Thymus (tissue), 14 donors: ENCODE data around the gene CCT2. TPM values are rescaled to one million over a fixed set of nuclear protein-coding genes. Genes with fewer than 3 reads are reported as not detected.

Source experiments
- DNase-seq, 9 donors: peaks; one replicate each; pipeline ENCODE4 v3.0.0-alpha.2; 2013; ENCODE audit warnings: low spot score in 9 of 9, low read depth in 6 of 9, missing footprints in 1 of 9
- H3K27ac ChIP-seq, 2 donors: one replicate each; pipeline ENCODE4 v1.5.1; 2013; ENCODE audit warnings: control low read depth in 1 of 2, low read depth in 1 of 2, low read length in 1 of 2, mild to moderate bottlenecking in 1 of 2, moderate library complexity in 1 of 2
- H3K27me3 ChIP-seq, 2 donors: one replicate each; pipeline ENCODE4 v1.5.1; 2013; ENCODE audit warnings: low read length in 1 of 2; ENCODE audit not compliant: control insufficient read depth in 2 of 2, insufficient read depth in 1 of 2
- H3K36me3 ChIP-seq, 2 donors: one replicate each; pipeline ENCODE4 v1.5.1; 2013; ENCODE audit warnings: low read length in 1 of 2, mild to moderate bottlenecking in 1 of 2, moderate library complexity in 1 of 2; ENCODE audit not compliant: control insufficient read depth in 2 of 2, insufficient read depth in 2 of 2
- H3K4me1 ChIP-seq, 2 donors: one replicate each; pipeline ENCODE4 v1.5.1; 2013; ENCODE audit warnings: low read length in 2 of 2; ENCODE audit not compliant: control insufficient read depth in 2 of 2, insufficient read depth in 2 of 2
- H3K4me3 ChIP-seq, 2 donors: one replicate each; pipeline ENCODE4 v1.5.1; 2013; ENCODE audit warnings: low read length in 2 of 2, control low read depth in 1 of 2, mild to moderate bottlenecking in 1 of 2
- H3K9me3 ChIP-seq, 2 donors: one replicate each; pipeline ENCODE4 v1.5.1; 2013; ENCODE audit warnings: low read length in 1 of 2, mild to moderate bottlenecking in 1 of 2; ENCODE audit not compliant: control insufficient read depth in 2 of 2, insufficient read depth in 1 of 2
- WGBS: extraction: QIAGEN DNeasy Blood & Tissue Kit; methylation state at CpG from one replicate; pipeline ENCODE4 v1.1.7; 2013; 5-methylcytosine and 5-hydroxymethylcytosine counted together
- long read RNA-seq, 10 donors: transcript quantifications; one replicate each; lab custom pipeline, GENCODE V29; 2026
- polyA plus RNA-seq: library from polyadenylated mRNA; stranded (reverse); fragments of 200-250 nt; gene quantifications from one replicate; pipeline ENCODE4 v1.2.3, GENCODE V29; 2013
- total RNA-seq: library from RNA; stranded (reverse); fragments of 120-200 nt; gene quantifications from one replicate; pipeline ENCODE4 v1.2.4, GENCODE V29; 2013
- donor health status: healthy.

Gene CCT2
- total RNA-seq (270 TPM), polyA plus RNA-seq (126 TPM)
- long read RNA-seq, donor 1, partial matches to known transcripts, result 0 of 5 reads
- long read RNA-seq, donor 1, other reads (novel, unspliced or antisense), result 0 of 5 reads
- long read RNA-seq, donor 2, result 0 reads
- long read RNA-seq, donor 3, transcript CCT2-211 (2 exons, 567 nt), result minor isoform, 19 of 203 reads
- long read RNA-seq, donor 3, transcript CCT2-201 (16 exons, 2,041 nt), result major isoform, 60 of 203 reads
- long read RNA-seq, donor 3, partial matches to known transcripts, result 113 of 203 reads
- long read RNA-seq, donor 3, other reads (novel, unspliced or antisense), result 0 of 203 reads
- long read RNA-seq, donor 4, transcript CCT2-211 (2 exons, 567 nt), result minor isoform, 9 of 77 reads
- long read RNA-seq, donor 4, transcript CCT2-201 (16 exons, 2,041 nt), result major isoform, 16 of 77 reads
- long read RNA-seq, donor 4, partial matches to known transcripts, result 47 of 77 reads
- long read RNA-seq, donor 4, other reads (novel, unspliced or antisense), result 0 of 77 reads
- long read RNA-seq, donor 5, transcript CCT2-212 (7 exons, 776 nt), result minor isoform, 8 of 283 reads
- long read RNA-seq, donor 5, transcript CCT2-201 (16 exons, 2,041 nt), result major isoform, 68 of 283 reads
- long read RNA-seq, donor 5, transcript CCT2-211 (2 exons, 567 nt), result minor isoform, 26 of 283 reads
- long read RNA-seq, donor 5, transcript CCT2-204 (2 exons, 364 nt), result minor isoform, 6 of 283 reads
- long read RNA-seq, donor 5, partial matches to known transcripts, result 164 of 283 reads
- long read RNA-seq, donor 5, other reads (novel, unspliced or antisense), result 0 of 283 reads
- long read RNA-seq, donor 6, transcript CCT2-201 (16 exons, 2,041 nt), result major isoform, 30 of 43 reads
- long read RNA-seq, donor 6, partial matches to known transcripts, result 6 of 43 reads
- long read RNA-seq, donor 6, other reads (novel, unspliced or antisense), result 0 of 43 reads
- long read RNA-seq, donor 7, transcript CCT2-201 (16 exons, 2,041 nt), result major isoform, 54 of 149 reads
- long read RNA-seq, donor 7, transcript CCT2-211 (2 exons, 567 nt), result minor isoform, 17 of 149 reads
- long read RNA-seq, donor 7, partial matches to known transcripts, result 68 of 149 reads
- long read RNA-seq, donor 7, other reads (novel, unspliced or antisense), result 0 of 149 reads
- long read RNA-seq, donor 8, transcript CCT2-201 (16 exons, 2,041 nt), result major isoform, 17 of 28 reads
- long read RNA-seq, donor 8, partial matches to known transcripts, result 7 of 28 reads
- long read RNA-seq, donor 8, other reads (novel, unspliced or antisense), result 0 of 28 reads
- long read RNA-seq, donor 9, transcript CCT2-211 (2 exons, 567 nt), result minor isoform, 6 of 76 reads
- long read RNA-seq, donor 9, transcript CCT2-201 (16 exons, 2,041 nt), result major isoform, 32 of 76 reads
- long read RNA-seq, donor 9, partial matches to known transcripts, result 36 of 76 reads
- long read RNA-seq, donor 9, other reads (novel, unspliced or antisense), result 0 of 76 reads
- long read RNA-seq, donor 10, transcript CCT2-211 (2 exons, 567 nt), result minor isoform, 9 of 73 reads
- long read RNA-seq, donor 10, transcript CCT2-201 (16 exons, 2,041 nt), result major isoform, 34 of 73 reads
- long read RNA-seq, donor 10, partial matches to known transcripts, result 27 of 73 reads
- long read RNA-seq, donor 10, other reads (novel, unspliced or antisense), result 0 of 73 reads

GRCh38 chr12:69585189-69586062 lies at the start of gene CCT2:
Gene CCT2 (plus strand): TSS chr12:69585459. CDS start chr12:69585522, 63 bp downstream.
- under 1% methylated on average over 63 of the region's 63 CpGs for WGBS
- H3K27ac ChIP-seq, result peak within 1 kb of the TSS; percentile 96 to 98

GRCh38 chr12:69540987-69541386 lies 44.3 kb upstream of the CCT2 start:
- Histone ChIP-seq H3K9me3 (peaks cover 0 to 3% of the 10 kb centered on the region in 2 donors), H3K27me3 (no peaks in the 10 kb centered on the region), H3K4me3 (no peak overlapping the region), H3K4me1 (no peaks in the 10 kb centered on the region), H3K27ac (no peak overlapping the region), H3K36me3 (peaks cover 0 to 3% of the 10 kb centered on the region in 2 donors)
- WGBS, result 94% methylated on average over 2 of the region's 2 CpGs
- DNase-seq, result no peak

More at GRCh38 chr12:69585189-69586062, at the start of gene CCT2:
- peaks cover 4 to 5% of the 10 kb centered on the region in 2 donors for H3K4me1 ChIP-seq
- peak within 1 kb of the TSS; percentile 93 to 100 for H3K4me3 ChIP-seq
- no peaks in the 10 kb centered on the region for H3K9me3 ChIP-seq
- peaks cover 23 to 31% of the 10 kb centered on the region in 2 donors for H3K36me3 ChIP-seq
- DNase-seq, result peak; percentile 93 to 98 (median 95)
- H3K27me3 ChIP-seq, result no peaks in the 10 kb centered on the region

- H3K36me3 ChIP-seq, result peaks cover 0 to 3% of the 10 kb centered on the region in 2 donors
- H3K9me3 ChIP-seq, result peaks cover 0 to 3% of the 10 kb centered on the region in 2 donors
- H3K4me1 ChIP-seq, result no peaks in the 10 kb centered on the region
- H3K4me3 ChIP-seq, result no peak overlapping the region
- H3K27me3 ChIP-seq, result no peaks in the 10 kb centered on the region
- no peak for DNase-seq
- H3K27ac ChIP-seq, result no peak overlapping the region
- WGBS, result 97% methylated on average over 1 of the region's 1 CpG
Measured at GRCh38 chr12:69544087-69544486, 41.2 kb upstream of the CCT2 start.

GRCh38 chr12:69545081-69545480 lies 40.2 kb upstream of the CCT2 start:
- Histone ChIP-seq H3K4me3 (no peak overlapping the region), H3K27ac (no peak overlapping the region), H3K9me3 (peaks cover 0 to 3% of the 10 kb centered on the region in 2 donors), H3K27me3 (no peaks in the 10 kb centered on the region), H3K4me1 (no peaks in the 10 kb centered on the region), H3K36me3 (peaks cover 0 to 3% of the 10 kb centered on the region in 2 donors)
- 98% methylated on average over 1 of the region's 1 CpG for WGBS
- DNase-seq, result no peak

- Histone ChIP-seq H3K4me3 (no peak overlapping the region), H3K27me3 (no peaks in the 10 kb centered on the region), H3K27ac (no peak overlapping the region), H3K36me3 (peaks cover 0 to 3% of the 10 kb centered on the region in 2 donors), H3K4me1 (no peaks in the 10 kb centered on the region), H3K9me3 (peaks cover 0 to 3% of the 10 kb centered on the region in 2 donors)
- DNase-seq, result no peak
- 98% methylated on average over 7 of the region's 7 CpGs for WGBS
Measured at GRCh38 chr12:69546693-69547438, 38.4 kb upstream of the CCT2 start.

- Histone ChIP-seq H3K4me1 (no peaks in the 10 kb centered on the region), H3K4me3 (no peak overlapping the region), H3K36me3 (no peaks in the 10 kb centered on the region), H3K27ac (no peak overlapping the region), H3K27me3 (no peaks in the 10 kb centered on the region), H3K9me3 (peaks cover 0 to 3% of the 10 kb centered on the region in 2 donors)
- DNase-seq, result no peak
Measured at GRCh38 chr12:69548687-69549086, 36.6 kb upstream of the CCT2 start.

- Histone ChIP-seq H3K27ac (no peak overlapping the region), H3K36me3 (no peaks in the 10 kb centered on the region), H3K27me3 (no peaks in the 10 kb centered on the region), H3K4me1 (no peaks in the 10 kb centered on the region), H3K9me3 (no peaks in the 10 kb centered on the region), H3K4me3 (no peak overlapping the region)
- no peak for DNase-seq
- WGBS, result 92% methylated on average over 8 of the region's 8 CpGs
Measured at GRCh38 chr12:69550569-69551350, 34.5 kb upstream of the CCT2 start.
